HG02642 (cell line): ENCODE results near the gene POLE.
"Not testable (repeated sequence)": the region's sequence is repeated elsewhere in the genome, so short reads cannot be mapped to it uniquely, and the experiment has no call there.

ENCODE experiments used
- ATAC-seq: cut with Tn5 transposase; IDR thresholded peaks from one replicate; pipeline ENCODE4 v1.9.1; 2021; ENCODE audit warnings: mild to moderate bottlenecking; ENCODE audit not compliant: unreplicated experiment, poor library complexity

POLE gene

GRCh38 chr12:132601171-132601883 is 85.8 kb downstream of the POLE start:
- ATAC-seq = no peak

GRCh38 chr12:132600048-132601032 is 86.8 kb downstream of the POLE start:
- ATAC-seq = no peak

- not testable (repeated sequence) for ATAC-seq
Measured at GRCh38 chr12:132599502-132599901, 87.6 kb downstream of the POLE start.

GRCh38 chr12:132597333-132598316 is 89.5 kb downstream of the POLE start:
- ATAC-seq = no peak

GRCh38 chr12:132596016-132596415 is 91.1 kb downstream of the POLE start:
- no peak for ATAC-seq

- ATAC-seq = no peak
Measured at GRCh38 chr12:132595183-132595582, 92.0 kb downstream of the POLE start.

- ATAC-seq = peak; percentile 72
Measured at GRCh38 chr12:132593938-132594358, 93.2 kb downstream of the POLE start.

DNA sequence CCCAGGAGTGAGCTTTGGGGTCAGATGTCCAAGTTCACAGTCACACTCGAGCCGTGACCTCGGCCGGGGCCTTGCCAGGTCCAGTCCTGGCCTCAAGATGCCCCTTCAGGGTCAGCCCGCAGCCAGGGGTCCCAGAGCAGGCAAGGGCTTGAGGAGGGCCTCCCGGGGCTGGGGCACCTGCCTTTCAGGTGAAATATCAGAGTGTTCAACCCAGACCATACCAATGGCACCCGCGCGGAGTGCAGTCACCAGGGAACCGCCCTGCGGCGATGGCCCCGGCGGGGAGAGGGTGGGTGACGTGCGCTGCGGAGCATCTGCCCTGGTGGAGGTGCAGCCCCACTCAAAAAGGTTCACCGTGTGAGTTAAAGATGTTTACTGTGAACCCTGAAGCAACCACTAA is 93.6 kb downstream of the POLE start:
- no peak for ATAC-seq

- ATAC-seq = no peak
Measured at GRCh38 chr12:132593071-132593470, 94.1 kb downstream of the POLE start.

DNA sequence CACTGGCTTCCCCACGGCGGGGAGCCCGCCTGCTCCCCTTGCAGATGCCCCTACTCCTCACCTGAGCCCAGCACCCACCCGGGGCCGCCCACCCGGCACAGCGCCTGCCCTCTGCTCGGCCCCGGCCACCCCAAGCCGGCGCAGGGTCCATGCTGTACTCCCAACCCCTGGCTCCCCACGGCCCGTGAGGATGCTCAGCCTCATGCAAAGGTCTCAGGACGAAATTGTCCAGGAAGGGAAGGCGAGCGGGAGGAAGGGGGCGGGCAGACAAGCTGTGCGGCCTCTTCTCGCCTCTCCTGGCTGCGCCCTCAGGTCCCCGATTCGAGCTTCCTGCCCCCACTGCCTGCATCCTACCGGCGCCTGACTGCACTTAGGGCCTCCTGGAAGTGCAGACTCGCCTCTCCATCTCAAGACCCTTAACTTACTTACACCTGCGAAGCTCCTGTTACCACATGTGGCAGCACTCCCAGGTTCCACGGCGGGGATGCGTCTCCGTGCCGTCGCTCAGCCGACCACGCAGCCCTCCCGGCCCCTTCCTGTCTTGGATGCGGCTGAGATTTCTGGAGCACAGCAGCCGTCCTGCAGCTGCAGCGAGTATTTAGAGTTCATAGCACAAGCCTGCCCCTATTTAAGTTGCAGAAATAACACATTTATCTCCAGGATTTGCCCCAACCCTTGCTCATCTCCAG is 94.7 kb downstream of the POLE start:
- no peak for ATAC-seq

GRCh38 chr12:132591107-132591935 is 95.8 kb downstream of the POLE start:
- ATAC-seq = no peak

GRCh38 chr12:132588821-132589669 is 98.1 kb downstream of the POLE start:
- ATAC-seq = no peak

GRCh38 chr12:132588319-132588718 is 98.8 kb downstream of the POLE start:
- no peak for ATAC-seq

DNA sequence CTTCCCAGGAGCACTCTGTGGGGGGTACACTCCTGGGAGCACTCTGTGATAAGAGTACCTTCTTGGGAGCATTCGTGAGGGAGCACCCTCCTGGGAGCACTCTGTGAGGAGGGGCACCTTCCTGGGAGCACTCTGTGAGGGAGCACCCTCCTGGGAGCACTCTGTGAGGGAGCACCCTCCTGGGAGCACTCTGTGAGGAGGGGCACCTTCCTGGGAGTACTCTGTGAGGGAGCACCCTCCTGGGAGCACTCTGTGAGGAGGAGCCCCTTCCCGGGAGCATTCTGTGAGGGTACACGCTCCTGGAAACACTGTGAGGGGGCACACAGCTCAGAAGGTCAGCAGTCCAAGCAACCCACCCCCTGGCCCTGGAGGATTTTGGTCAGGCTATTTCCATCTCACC is 99.4 kb downstream of the POLE start:
- no peak for ATAC-seq

GRCh38 chr12:132586929-132587328 is 100.2 kb downstream of the POLE start:
- ATAC-seq = no peak

DNA sequence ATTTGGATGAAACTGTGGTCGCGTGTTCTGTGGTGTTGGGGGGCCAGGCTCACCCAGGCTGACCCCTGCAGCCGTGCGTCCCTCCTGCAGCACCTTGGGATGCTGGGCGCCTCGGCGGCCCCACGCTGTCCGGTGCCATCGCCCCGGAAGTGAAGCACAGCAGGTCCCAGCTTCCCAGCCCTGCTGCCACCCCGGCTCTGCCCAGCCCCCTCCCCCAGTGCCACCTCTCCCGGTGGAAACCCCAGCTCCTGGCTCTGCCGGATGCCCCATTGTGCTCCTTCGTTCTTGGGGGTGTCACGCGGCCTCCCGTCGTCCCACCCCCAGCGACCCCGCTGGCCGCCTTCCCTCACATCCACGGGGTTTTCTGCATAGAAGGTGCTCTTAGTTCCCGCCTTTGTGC is 102.0 kb downstream of the POLE start:
- ATAC-seq = no peak

- no peak for ATAC-seq
Measured at GRCh38 chr12:132584429-132584828, 102.7 kb downstream of the POLE start.

GRCh38 chr12:132583736-132584135 is 103.4 kb downstream of the POLE start:
- no peak for ATAC-seq
